Activated CD8-positive, alpha-beta memory T cell treated with anti-CD3 and anti-CD28 coated beads, Interleukin-2, amount 50 U/mL, for 4 hours (primary cell): Measurements from ENCODE around the gene SEC24D.
"Not testable (repeated sequence)": the region's sequence is repeated elsewhere in the genome, so short reads cannot be mapped to it uniquely, and the experiment has no call there.

Source experiments
- DNase-seq: peaks from one replicate; pipeline ENCODE4 v3.0.0-alpha.2; 2020

The SEC24D gene

DNA sequence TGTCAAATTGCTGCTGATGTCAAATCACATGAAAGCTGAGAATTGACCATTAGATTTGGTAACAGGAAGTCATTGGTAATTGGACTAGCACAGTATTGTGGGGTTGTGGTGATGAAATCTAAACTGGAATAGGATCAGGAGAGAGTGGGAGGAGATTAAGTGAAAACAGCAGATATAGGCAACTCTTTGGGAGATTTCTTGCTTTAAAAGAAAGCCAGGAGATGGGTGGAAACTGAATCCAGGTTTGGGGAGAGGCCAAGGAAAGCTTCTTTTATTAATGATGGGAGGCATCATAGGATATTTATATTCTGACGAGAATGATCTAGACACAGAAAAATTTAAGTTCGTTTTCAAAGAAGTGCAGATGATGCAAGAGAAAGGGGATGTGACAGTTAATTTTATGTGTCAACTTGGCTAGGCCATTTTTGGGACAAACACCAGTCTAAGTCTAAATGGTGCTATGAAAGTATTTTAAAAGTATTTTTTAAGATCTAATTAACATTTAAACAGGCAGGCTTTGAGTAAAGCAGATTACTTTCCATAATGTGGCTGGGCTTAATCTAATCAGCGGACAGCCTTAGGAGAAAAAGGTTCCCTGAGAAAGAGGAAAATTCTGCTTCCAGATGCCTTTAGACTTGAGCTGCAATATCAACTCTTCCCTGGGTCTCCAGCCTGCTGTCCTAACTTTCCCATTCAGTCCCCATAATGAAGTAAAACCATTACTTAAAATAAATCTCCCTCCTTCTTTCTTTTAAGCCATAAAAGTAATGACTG is 24.7 kb downstream of the SEC24D start:
- no peak for DNase-seq

DNA sequence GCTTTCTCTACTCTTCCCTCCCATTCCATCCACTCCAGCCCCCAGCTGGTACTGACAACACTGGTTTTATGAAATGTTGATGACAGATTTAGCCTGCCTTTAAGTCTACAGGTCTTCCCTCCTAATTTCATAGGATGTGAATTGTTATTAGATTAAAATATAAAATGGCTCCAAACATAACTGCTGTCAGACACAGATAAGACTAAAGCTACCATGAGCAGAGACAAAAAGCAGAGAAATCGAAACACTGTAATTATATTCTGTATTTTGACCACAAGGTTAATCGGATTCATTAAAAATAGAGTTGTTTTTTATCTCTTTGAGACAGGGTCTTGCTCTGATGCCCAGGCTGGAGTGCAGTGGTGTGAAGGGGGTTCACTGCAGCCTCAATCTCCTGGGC is 28.3 kb downstream of the SEC24D start:
- no peak for DNase-seq

DNA sequence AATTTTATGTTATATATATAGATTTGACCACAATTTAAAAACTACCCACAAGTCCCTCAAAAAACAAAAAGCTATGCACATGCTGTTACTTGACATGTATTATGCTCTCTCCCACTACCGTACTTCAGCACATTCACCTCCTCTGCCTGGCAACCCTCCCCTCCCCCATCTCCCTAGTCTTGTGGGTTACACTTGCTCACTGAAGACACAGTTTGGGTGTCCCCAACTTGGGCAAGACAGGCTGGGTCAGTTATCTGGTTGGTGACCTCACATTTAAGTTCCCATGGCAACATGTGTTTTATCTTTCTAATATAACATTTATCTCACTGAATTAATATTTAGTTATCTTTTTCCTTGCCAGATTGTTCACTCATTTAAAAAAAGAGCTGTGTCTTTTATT is 32.7 kb downstream of the SEC24D start:
- DNase-seq: no peak

DNA sequence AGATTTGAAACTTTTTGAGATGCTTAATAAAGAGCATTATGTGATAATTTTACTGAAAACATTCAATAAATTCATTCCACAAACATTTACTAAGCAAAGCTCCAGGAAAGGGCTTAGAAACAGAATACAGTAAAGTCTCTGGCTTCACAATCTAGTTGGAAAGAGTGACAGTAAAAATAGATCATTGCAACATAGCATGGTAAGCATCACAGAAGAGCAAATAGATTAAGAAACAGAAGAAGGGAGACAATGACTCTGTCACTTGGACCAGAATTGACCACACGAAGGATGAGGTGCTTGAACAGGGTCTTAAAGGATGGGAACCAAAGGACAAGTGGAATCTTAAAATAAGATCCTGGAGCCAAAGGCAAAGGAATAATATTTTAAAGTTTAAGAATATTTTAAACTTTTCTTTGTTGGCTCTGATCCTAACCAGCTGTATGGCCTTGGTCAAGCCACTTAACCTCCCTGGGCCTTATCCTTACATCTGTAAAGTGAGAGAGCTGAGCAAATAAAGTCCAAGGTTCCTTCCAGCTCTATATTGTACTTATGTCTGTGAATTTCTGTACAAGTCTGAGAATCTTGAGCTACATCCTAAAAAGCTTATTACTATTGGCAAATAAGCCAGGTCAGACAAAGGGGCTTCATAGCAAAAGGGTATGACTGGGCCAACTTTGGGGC is 33.9 kb downstream of the SEC24D start:
- no peak for DNase-seq

DNA sequence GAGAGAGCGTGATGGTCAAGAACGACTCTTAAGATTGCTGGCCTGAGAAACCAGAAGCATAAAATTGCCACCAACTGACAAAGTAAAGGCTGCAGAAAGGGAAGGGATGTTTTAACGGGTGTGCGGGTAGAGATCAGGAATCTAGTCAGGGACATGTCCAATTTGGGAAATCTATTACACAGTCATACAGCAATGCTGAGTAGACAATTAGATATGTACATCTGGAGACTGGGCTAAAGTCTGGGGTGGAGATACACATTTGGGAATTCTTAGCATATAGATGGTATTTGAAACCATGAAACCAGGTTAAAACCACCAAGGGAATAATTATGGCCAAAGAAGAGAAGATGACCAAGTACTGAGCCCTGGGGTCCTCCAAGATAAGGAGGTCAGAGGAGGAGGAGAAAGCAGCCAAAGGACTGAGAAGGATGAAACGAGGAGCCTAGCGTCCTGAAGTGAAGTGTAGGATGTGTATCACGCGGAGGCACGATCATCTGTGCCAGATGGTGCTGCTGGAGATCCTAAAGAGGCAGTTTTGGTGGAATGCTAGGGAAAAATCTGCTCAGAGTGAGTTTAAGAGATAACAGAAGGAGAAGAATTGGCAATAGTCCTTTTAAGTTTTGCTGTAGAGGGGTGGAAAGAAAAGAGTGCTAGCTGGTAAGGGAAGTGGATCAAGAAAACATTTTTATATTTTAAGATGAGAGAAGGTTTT is 36.5 kb downstream of the SEC24D start:
- no peak for DNase-seq

DNA sequence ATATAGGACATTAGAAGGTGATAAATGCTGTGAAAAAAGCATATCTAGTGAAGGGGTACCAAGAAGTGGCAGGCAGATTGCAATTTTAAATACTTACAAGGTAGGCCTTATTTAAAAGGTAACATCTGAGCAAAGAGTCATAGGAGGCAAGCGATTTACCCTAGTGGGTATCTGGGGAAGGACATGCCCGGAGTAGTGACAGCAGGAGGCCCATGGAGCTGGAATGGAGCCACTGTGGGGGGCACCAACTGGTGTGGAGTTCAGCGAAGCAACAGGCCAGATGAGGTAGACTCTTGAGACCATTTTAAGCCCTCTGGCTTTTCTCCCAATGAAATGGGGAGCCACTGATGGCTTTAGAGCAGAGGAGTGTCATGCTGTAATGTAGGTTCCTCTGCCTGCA is 37.3 kb downstream of the SEC24D start:
- no peak for DNase-seq

DNA sequence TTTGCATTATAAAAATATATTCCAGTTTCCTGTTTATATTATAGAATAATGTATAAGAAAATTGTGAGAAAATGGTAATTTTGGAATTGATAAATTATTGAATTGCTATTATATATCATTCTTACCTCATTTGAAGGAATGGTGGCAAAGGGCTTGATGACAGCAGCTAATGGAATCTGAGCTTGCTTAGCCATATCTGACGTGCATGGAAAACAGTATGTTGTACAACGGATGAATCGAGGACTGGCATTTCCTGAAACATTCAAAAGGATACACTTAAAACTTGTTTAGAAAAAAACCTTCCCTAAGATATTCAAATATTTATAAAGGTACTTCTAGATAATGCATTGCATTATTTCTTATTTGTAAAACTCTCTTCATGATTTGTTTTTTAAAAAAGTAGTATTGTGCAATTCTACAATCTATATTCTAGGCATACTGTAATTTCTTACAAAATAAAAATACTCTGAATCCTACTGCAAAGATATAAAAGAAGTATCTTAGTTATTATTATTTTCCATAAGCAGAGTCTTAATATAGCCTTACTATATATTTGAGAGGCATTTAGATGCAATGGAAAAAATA is 38.3 kb downstream of the SEC24D start:
- no peak for DNase-seq

DNA sequence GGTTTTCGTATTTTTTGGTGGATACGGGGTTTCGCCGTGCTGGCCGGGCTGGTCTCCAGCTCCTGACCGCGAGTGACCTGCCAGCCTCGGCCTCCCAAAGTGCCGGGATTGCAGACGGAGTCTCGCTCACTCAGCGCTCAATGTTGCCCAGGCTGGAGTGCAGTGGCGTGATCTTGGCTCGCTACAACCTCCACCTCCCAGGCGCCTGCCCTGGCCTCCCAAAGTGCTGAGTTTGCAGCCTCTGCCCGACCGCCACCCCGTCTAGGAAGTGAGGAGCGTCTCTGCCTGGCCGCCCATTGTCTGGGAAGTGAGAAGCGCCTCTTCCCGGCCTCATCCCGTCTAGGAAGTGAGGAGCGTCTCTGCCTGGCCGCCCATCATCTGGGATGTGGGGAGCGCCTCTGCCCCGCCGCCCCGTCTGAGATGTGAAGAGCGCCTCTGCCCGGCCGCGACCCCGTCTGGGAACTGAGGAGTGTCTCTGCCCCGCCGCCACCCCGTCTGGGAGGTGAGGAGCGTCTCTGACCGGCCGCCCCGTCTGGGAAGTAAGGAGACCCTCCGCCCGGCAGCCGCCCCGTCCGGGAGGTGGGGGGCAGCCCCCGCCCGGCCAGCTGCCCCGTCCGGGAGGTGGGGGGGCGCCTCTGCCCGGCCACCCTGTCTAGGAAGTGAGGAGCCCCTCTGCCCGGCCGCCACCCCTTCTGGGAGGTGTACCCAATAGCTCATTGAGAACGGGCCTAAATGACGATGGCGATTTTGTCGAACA is 44.1 kb downstream of the SEC24D start:
- not testable (repeated sequence) for DNase-seq

DNA sequence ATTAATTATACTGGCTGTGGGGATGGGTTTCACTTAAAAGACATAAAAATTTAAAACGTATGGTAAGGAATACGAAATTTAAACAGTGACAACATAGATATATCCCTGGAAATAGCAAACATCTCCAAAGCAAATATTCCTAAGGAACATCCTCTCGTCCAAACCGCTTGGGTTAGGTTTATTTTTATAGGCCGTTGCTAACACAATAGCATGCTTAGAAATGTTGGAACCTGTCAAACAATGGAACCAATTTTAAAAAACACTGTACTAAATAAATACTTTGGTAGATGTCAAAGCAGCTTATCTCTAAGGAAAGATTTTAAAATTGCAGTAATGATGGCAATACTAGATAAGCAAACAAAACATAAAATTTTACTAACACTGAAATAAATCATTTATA is 45.4 kb downstream of the SEC24D start:
- no peak for DNase-seq

DNA sequence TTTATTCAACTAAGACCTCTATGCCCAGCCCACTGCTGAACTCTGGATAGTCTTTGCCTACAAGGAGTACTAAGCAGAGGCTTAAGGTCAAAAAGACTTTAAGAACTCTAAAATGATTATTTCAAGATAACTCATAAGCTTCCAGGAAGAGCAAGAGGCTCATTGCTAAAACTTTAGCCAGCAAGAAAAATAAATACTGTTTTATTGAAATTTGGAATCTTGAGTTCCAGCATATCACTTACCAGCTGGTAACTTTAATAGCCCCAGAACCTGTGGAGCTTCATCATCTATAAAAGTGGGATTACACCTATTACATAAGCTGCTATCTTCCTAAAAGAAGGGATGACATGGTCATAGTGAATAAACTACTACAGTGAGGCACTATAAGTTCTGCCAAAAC is 47.0 kb downstream of the SEC24D start:
- DNase-seq: no peak

DNA sequence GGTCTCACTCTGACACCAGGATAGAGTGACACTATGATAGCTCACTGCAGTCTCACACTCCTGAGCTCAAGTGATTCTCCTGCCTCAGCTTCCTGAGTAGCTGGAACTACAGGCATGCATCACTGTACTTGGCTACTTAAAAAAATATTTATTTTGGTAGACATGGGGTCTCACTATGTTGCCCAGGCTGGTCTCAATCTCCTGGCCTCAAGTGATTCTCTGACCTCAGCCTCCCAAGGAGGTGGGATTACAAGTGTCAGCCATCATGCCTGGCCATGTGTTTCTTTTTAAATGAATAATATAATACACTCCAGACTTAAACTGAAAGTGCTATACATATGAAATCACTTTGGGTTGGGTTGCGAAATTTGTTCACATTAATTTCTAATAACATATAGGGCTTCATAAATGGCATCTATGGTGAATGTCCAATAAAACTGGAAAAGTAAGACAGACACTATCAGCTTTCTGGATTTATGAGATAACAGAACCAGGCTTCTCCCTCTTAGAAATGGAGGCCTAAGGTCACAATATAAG is 48.0 kb downstream of the SEC24D start:
- DNase-seq: no peak

DNA sequence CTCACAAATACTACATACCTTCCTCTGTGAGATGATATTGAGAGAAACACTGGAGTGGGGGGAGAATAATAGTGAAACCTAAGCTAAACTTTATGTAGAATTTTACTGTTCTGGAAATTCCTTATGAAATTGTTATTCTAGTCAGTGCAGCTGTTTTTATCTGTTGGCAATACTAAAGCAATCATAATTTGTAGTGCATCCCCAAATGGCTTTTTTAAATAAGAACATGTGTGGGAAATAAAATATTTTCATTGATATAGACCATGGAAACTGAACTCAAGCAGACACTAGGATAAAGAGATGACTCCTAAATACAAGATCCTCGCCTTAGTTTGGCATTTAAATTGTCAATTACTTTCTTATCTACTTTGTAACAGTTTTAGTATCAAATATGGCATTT is 51.1 kb downstream of the SEC24D start:
- DNase-seq: no peak

DNA sequence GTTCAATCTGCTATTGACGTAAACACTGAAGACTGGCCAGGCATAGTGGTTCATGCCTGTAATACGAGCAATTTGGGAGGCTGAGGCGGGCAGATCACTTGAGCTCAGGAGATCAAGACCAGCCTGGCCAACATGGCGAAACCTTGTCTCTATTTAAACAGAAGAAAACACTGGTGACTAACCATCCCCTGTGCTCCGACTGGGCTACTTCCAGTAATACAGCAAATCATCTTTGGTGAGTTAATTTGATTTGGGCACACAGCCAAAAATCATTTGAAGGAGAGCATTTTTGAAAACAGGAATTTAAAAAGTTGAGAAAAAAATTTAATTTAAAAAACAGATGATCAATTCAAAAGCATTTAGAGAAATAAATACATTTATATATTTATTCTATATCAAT is 52.0 kb downstream of the SEC24D start:
- no peak for DNase-seq

DNA sequence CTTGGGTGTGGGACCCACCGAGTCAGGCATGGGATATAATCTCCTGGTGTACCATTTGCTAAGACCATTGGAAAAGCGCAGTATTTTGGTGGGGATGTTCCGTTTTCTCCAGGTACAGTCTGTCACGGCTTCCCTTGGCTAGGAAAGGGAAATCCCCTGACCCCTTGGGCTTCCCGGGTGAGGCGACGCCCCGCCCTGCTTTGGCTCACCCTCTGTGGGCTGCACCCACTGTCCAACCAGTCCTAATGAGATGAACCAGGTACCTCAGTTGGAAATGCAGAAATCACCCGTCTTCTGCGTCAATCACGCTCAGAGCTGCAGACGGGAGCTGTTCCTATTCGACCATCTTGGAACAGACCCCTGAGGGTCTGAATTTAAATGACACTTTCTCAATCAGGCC is 53.0 kb downstream of the SEC24D start:
- not testable (repeated sequence) for DNase-seq

DNA sequence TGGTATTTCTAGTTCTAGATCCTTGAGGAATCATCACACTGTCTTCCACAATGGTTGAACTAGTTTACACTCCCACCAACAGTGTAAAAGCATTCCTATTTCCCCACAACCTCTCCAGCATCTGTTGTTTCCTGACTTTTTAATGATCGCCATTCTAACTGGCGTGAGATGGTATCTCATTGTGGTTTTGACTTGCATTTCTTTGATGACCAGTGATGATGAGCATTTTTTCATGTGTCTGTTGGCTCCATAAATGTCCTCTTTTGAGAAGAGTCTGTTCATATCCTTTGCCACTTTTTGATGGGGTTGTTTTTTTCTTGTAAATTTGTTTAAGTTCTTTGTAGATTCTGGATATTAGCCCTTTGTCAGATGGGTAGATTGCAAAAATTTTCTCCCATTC is 58.3 kb downstream of the SEC24D start:
- DNase-seq: not testable (repeated sequence)

DNA sequence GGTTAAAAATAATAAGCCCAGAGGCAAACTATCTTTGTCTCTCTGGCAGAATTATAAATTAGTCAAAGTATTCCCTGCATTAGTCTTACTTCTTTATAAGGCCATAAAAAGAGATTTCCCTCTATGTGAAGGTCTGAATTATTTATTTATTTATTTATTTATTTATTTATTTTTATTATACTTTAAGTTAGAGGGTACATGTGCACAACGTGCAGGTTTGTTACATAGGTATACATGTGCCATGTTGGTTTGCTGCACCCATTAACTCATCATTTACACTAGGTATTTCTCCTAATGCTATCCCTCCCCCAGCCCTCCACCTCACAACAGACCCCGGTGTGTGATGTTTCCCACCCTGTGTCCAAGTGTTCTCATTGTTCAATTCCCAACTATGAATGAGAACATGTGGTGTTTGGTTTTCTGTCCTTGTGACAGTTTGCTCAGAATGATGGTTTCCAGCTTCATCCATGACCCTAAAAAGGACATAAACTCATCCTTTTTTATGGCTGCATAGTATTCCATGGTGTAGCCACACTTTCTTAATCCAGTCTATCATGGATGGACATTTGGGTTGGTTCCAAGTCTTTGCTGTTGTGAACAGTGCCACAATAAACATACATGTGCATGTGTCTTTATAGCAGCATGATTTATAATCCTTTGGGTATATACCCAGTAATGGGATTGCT is 58.8 kb downstream of the SEC24D start:
- not testable (repeated sequence) for DNase-seq

DNA sequence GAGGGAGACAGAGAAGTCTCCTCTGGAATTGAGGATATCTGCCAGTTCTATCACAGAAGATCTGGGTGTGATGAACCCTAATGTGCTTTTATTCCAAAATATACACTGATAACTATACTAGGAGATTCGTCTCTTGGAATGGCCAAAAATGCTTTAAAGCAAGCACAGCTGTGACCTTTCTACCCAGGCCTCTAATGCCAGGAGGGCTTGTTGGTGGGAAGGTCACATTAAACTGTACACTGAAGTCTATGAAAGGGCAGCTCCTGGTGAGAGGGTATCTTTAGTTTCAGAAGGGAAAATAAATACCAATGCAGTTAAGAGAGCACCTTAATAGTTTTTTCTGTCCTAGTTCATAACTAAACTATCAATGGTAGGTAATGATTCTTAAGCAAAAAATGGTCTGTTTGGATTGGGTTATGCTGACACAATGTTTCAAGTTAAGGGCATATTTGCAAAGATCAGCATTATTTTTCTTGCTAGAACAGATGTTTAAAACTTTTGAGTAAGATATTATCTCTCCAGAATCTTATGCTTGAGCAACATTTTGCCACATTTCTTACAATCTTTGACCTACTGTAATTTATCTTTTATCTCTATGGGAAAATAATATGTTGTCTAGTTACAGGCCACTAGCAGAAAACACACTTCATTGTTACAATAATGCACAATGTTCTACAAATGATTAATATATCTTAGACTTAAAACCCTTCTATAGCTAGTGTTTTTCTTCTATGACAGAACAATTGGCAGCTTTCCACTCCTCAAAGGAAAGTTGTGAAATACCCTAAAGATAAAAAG is 59.6 kb downstream of the SEC24D start:
- no peak for DNase-seq

DNA sequence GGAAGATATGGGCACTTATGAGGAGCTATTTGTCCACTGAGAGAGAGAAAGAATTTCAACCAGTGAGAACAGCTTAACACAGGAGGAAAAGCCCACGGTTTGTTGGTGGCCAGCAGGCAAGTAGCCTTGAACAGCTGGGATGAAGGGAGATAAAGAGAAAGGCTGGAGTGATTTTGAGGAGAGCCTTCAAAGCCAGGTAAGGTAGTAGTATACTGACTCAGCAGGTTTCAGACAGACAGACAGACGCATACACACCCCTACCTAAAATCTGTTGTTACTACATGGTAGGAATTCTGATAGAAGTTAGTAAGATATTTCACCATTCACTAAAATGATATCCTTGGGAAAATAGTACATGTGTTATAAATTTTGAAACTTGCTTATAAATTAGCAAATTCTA is 60.5 kb downstream of the SEC24D start:
- DNase-seq: no peak

DNA sequence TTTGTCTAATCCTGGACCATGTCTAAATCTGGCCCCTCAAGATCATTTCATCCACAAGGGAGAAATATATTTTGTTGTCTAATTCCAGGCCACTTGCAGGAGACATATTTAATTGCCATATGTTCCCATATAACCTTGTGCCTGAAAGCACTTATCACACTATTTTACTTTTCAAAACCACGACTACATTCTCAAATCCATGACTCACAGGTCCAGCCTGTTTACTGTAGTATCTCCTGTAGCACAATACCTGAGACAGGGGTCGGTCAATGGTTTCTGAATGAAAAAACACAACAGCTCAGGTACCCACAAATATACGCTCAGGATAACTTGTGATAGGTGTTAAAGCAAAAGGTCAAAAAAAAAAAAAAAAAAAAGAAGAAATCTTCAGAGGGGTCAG is 60.9 kb downstream of the SEC24D start:
- no peak for DNase-seq

DNA sequence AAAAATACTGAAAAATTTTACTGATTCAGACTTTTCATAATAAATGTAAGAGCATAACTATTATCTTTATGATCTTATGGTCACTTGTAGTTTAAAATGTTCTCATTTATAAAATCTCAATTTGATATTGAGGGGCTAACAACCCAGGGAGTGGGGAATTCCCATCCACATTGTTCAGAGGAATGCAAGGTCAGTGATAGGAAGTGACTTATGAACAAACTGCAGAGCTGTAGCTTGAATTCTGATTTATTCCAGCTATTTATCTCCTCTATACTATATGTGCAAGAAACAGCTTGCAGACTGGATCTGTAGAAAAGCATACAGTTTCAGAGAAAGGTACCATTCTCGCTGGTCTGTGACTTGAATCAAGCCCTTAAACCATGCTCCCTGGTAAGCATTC is 61.6 kb downstream of the SEC24D start:
- DNase-seq: no peak

DNA sequence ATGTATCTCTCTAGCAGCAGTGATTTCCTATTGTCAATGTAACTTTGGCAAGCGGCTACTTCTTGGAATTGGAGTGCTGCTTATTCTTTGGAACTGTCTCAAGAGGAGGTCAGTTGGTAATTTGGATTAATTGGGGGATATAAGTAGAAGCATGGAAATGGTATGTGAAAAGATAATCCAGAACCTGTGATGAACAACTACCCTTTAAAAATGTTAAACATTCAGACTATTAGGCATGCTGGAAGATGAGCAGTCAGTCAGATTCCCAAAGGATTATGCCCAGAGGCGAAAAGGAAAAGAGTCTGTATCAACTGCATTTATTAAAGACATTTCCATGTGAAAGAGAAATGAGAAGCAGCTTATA is 62.5 kb downstream of the SEC24D start:
- DNase-seq: no peak
